Urinary bladder (tissue), 4 donors: ENCODE results near the gene TMPRSS2. TPM values are rescaled to one million over a fixed set of nuclear protein-coding genes. Genes with fewer than 3 reads are reported as not detected.
"Not testable (repeated sequence)": the region's sequence is repeated elsewhere in the genome, so short reads cannot be mapped to it uniquely, and the experiment has no call there.

ENCODE experiments used
- DNase-seq: peaks from one replicate; pipeline ENCODE4 v3.0.0-alpha.2; 2015; ENCODE audit errors: extremely low spot score
- H3K27ac ChIP-seq: one replicate; pipeline ENCODE4 v1.5.1; 2013; ENCODE audit warnings: low read depth, mild to moderate bottlenecking, moderate library complexity
- H3K36me3 ChIP-seq: one replicate; pipeline ENCODE4 v1.6.1; 2013; ENCODE audit warnings: mild to moderate bottlenecking, moderate library complexity; ENCODE audit not compliant: insufficient read depth
- H3K4me1 ChIP-seq: one replicate; pipeline ENCODE4 v1.6.1; 2013; ENCODE audit warnings: mild to moderate bottlenecking, moderate library complexity; ENCODE audit not compliant: insufficient read depth
- H3K4me3 ChIP-seq: one replicate; pipeline ENCODE4 v1.5.1; 2013; ENCODE audit warnings: low read depth, low read length
- WGBS: extraction: QIAGEN DNeasy Blood & Tissue Kit; methylation state at CpG from one replicate; pipeline ENCODE4 v1.1.7; 2013; 5-methylcytosine and 5-hydroxymethylcytosine counted together
- polyA plus RNA-seq: library from polyadenylated mRNA; stranded (reverse); fragments of 200-250 nt; gene quantifications from one replicate; pipeline ENCODE4 v1.2.3, GENCODE V29; 2013
- total RNA-seq: library from RNA; depleted of rRNA; stranded (reverse); fragments of >200 nt; gene quantifications from one replicate; pipeline ENCODE4 v1.2.3, GENCODE V29; 2014
- donor health status: healthy with polysubstance abuse.
- donor health status: healthy.

TMPRSS2 gene
- total and polyA plus RNA-seq, 2 donors = 5.1 to 27.1 TPM

GRCh38 chr21:41429305-41429704 is 78.7 kb downstream of the TMPRSS2 start:
- WGBS = 90% methylated on average over 3 of the region's 3 CpGs

GRCh38 chr21:41428847-41429246 is 79.1 kb downstream of the TMPRSS2 start:
- no peak overlapping the region for H3K4me3 ChIP-seq
- no peak overlapping the region for H3K27ac ChIP-seq
- DNase-seq = no peak
- H3K36me3 ChIP-seq = peaks cover 4% of the 10 kb centered on the region
- WGBS = 88% methylated on average over 6 of the region's 6 CpGs
- no peaks in the 10 kb centered on the region for H3K4me1 ChIP-seq

More at GRCh38 chr21:41429305-41429704, 78.7 kb downstream of the TMPRSS2 start:
- DNase-seq = no peak
- Histone ChIP-seq H3K36me3 (peaks cover 4% of the 10 kb centered on the region), H3K4me3 (no peak overlapping the region), H3K4me1 (no peaks in the 10 kb centered on the region), H3K27ac (no peak overlapping the region)

DNA sequence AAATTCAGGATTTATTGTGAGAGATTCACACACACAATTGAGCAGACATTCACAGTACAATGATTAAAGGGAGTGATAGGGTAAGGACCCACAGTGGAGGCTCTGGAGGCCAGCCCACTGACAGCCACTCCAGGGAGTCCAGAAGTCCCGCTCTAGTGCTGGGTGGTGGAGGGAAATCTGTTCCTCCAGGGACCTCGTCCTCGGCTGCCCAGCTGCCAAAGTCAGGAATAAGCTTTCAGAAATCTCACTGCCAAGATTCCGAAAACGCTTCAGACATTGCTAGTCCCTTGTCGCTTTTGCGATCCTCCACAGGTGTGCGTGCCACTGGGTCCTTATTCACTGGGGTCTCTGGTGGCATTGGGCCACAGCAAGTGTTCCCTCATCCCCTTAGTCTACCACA is 79.6 kb downstream of the TMPRSS2 start:
- Histone ChIP-seq H3K4me3 (no peak overlapping the region), H3K36me3 (peaks cover 4% of the 10 kb centered on the region), H3K4me1 (no peaks in the 10 kb centered on the region), H3K27ac (no peak overlapping the region)
- DNase-seq = no peak
- WGBS = 92% methylated on average over 8 of the region's 8 CpGs

DNA sequence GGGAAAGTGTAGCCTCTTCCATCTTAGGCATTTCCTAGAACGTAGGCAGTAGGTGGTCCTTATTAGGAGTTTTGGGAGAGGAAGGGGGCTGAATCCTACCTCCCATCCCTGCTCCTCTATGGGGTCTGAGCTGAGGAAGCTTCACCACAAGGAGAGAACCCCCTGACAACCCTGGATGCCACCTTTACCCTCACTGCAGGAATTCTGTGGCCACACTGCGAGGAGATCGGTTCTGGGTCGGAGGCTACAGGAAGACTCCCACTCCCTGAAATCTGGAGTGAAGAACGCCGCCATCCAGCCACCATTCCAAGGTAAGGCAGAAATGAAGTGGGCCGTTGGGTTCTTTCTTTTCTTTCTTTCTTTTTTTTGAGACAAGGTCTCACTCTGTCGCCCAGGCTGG is 80.4 kb downstream of the TMPRSS2 start:
- no peak overlapping the region for H3K4me3 ChIP-seq
- no peak overlapping the region for H3K27ac ChIP-seq
- 94% methylated on average over 8 of the region's 8 CpGs for WGBS
- H3K36me3 ChIP-seq = peaks cover 2% of the 10 kb centered on the region
- no peak for DNase-seq
- H3K4me1 ChIP-seq = no peaks in the 10 kb centered on the region

GRCh38 chr21:41426676-41427404 is 81.1 kb downstream of the TMPRSS2 start:
- no peaks in the 10 kb centered on the region for H3K4me1 ChIP-seq
- H3K4me3 ChIP-seq = peak overlapping the region; percentile 72
- no peak for DNase-seq
- 16% methylated on average over 41 of the region's 41 CpGs for WGBS
- H3K36me3 ChIP-seq = peaks cover 2% of the 10 kb centered on the region
- no peak overlapping the region for H3K27ac ChIP-seq

- H3K36me3 ChIP-seq = peaks cover 2% of the 10 kb centered on the region
- H3K27ac ChIP-seq = peak within 1 kb of the TSS; percentile 71
- no peak for DNase-seq
- 2% methylated on average over 65 of the region's 65 CpGs for WGBS
- peak within 1 kb of the TSS; percentile 72 for H3K4me3 ChIP-seq
- no peaks in the 10 kb centered on the region for H3K4me1 ChIP-seq
Measured at GRCh38 chr21:41425954-41426675, 81.8 kb downstream of the TMPRSS2 start, which contains the start of gene MX1. Gene MX1 (plus strand): TSS chr21:41426239. CDS start chr21:41432071, 5,832 bp downstream.

- Histone ChIP-seq H3K4me1 (no peaks in the 10 kb centered on the region), H3K27ac (no peak overlapping the region), H3K36me3 (peaks cover 2% of the 10 kb centered on the region), H3K4me3 (peak overlapping the region; percentile 72)
- DNase-seq = no peak
- 68% methylated on average over 7 of the region's 7 CpGs for WGBS
Measured at GRCh38 chr21:41425588-41425953, 82.4 kb downstream of the TMPRSS2 start.

DNA sequence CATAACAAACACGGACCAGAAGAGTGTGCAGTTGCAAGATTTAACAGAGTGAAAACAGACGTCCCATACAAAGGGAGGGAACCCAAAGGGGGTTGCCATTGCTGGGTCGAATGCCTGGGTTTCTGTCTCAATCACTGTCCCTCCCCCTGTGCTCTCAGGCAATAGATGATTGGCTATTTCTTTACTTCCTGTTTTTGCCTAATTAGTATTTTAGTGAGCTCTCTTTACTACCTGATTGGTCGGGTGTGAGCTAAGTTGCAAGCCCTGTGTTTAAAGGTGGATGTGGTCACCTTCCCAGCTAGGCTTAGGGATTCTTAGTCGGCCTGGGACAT is 84.7 kb downstream of the TMPRSS2 start:
- not testable (repeated sequence) for H3K36me3 ChIP-seq, H3K4me3 ChIP-seq, DNase-seq, H3K4me1 ChIP-seq, H3K27ac ChIP-seq
- 79% methylated on average over 5 of the region's 5 CpGs for WGBS

DNA sequence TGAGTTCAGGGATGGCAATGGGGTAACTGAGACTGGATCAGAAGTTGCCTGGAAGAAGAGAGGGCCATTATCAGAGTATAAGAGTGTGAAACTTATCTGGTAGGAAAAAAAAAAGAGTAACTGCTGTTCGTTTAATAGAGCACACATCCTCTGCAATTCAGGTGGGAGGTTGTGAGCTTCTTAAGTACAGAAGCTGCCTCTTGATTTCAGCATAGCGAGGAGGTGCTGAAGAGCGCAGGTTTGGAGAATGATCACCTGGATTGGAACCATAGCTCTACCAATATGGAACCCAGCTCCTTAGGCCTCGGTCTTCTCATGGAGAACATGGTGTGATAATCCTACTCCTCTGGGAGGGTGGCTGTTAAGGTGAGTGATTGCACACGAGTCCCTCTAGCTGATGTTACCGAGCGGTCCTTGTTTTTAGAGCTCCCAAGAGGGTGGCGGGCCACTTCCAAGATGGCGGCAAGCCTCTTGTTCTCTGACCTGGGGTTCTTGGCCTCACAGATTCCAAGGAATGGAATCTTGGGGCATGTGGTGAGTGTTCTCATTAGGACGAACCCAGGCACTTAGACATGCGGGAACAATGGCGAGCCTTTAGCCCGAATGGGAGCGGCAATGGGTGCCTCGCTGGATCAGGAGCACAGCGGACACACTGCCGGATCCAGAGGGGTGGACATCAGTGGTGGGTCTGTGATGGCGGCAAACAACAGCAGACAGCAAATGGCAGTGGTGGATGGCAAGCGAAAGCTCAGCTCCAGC is 85.2 kb downstream of the TMPRSS2 start:
- no peak for DNase-seq
- no peaks in the 10 kb centered on the region for H3K36me3 ChIP-seq
- 94% methylated on average over 19 of the region's 19 CpGs for WGBS
- H3K27ac ChIP-seq = no peak overlapping the region
- H3K4me3 ChIP-seq = no peak overlapping the region
- H3K4me1 ChIP-seq = no peaks in the 10 kb centered on the region

DNA sequence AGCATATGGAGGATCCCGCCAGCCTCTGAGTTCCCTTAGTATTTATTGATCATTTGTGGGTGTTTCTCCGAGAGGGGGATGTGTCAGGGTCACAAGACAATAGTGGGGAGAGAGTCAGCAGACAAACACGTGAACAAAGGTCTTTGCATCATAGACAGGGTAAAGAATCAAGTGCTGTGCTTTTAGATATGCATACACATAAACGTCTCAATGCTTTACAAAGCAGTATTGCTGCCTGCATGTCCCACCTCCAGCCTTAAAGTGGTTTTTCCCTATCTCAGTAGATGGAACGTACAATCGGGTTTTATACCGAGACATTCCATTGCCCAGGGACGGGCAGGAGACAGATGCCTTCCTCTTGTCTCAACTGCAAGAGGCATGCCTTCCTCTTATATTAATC is 87.0 kb downstream of the TMPRSS2 start:
- not testable (repeated sequence) for H3K27ac ChIP-seq, H3K36me3 ChIP-seq, H3K4me3 ChIP-seq, DNase-seq, H3K4me1 ChIP-seq
- WGBS = 32% methylated on average over 6 of the region's 8 CpGs

- peak overlapping the region; percentile 90 for H3K27ac ChIP-seq
- H3K4me3 ChIP-seq = peak overlapping the region; percentile 60
- H3K36me3 ChIP-seq = no peaks in the 10 kb centered on the region
- H3K4me1 ChIP-seq = no peaks in the 10 kb centered on the region
- 6% methylated on average over 54 of the region's 54 CpGs for WGBS
- DNase-seq = peak; percentile 88
Measured at GRCh38 chr21:41419921-41420862, 87.8 kb downstream of the TMPRSS2 start.

GRCh38 chr21:41418956-41419680 is 88.8 kb downstream of the TMPRSS2 start:
- Histone ChIP-seq H3K27ac (no peak overlapping the region), H3K36me3 (no peaks in the 10 kb centered on the region), H3K4me3 (no peak overlapping the region), H3K4me1 (no peaks in the 10 kb centered on the region)
- DNase-seq = no peak
- 91% methylated on average over 11 of the region's 11 CpGs for WGBS
